HG02970 (cell line): ENCODE measurements around the gene ADAM8.

Experiments used
- ATAC-seq: cut with Tn5 transposase; IDR thresholded peaks from one replicate; pipeline ENCODE4 v1.9.1; 2021; ENCODE audit warnings: mild to moderate bottlenecking, moderate library complexity, moderate number of reproducible peaks; ENCODE audit not compliant: unreplicated experiment, low FRiP score

The ADAM8 gene

DNA sequence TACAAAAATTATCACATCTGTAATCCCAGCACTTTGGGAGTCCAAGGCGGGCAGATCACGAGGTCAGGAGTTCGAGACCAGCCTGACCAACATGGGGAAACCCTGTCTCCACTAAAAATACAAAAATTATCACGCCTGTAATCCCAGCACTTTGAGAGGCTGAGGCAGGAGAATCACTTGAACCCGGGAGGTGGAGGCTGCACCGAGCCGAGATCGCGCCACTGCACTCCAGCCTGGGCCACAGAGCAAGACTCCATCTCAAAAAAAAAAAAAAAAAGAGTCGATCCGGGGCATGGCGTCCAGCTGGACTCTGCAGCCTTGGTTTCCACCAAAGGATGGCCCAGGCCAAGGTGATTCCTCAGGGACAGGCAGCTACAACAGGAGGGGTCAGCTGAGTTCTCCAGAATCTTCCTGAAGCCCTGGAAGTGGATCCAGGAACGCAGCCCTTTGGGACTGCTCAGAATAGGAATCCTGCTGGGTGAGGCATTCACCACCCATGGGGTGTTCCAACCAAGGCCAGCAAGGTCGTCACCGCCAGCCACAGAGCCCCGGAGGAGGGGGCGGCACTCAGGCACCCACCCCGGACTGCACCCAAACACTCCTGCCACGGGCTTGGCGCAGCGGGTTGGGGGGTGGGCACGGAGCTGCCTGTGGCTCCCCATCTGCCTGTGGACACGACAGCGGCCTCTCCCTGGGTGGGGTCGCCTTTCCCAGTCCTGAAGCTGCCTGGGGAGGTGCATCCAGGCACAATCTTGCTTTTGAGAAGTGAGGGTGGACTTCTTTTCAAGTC, 58.7 kb downstream of the ADAM8 start:
- no peak for ATAC-seq

DNA sequence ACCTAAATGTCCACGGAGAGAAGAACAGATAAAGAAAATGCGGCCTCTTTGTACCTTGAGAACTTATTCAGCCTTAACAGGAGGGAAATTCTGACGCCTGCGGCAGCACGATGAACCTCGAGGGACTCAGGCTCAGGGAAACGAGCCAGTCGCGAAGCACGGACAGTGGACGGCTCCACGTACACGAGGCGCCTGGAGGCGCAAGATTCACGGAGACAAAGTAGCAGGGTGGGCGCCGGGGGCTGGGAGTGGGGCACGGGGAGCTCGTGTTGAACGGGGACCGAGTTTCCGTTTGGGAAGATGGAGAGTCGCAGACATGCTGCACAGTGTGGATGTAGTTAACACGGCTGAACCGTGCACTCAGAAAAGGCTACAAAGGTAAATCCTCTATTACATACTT, 59.9 kb downstream of the ADAM8 start:
- no peak for ATAC-seq

DNA sequence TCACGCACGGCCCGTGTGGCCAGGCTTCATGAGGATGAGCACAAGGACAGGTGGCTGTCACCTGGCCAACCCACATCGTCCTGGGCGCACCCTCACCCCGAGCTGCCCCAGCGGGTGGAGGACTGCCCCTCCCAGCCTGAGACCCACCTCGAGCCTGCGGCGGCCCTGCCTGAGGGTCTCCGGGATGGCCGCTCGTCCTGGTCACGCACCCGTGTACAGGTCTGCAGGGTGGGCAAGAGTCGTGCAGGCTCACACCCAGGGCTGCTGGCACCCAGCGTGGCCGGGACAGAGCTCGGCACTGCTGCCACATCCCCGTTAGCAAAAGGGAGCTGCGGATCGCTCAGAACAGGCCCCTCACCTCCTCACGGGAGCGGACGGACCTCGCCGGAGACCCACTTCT, 61.1 kb downstream of the ADAM8 start:
- ATAC-seq = no peak

DNA sequence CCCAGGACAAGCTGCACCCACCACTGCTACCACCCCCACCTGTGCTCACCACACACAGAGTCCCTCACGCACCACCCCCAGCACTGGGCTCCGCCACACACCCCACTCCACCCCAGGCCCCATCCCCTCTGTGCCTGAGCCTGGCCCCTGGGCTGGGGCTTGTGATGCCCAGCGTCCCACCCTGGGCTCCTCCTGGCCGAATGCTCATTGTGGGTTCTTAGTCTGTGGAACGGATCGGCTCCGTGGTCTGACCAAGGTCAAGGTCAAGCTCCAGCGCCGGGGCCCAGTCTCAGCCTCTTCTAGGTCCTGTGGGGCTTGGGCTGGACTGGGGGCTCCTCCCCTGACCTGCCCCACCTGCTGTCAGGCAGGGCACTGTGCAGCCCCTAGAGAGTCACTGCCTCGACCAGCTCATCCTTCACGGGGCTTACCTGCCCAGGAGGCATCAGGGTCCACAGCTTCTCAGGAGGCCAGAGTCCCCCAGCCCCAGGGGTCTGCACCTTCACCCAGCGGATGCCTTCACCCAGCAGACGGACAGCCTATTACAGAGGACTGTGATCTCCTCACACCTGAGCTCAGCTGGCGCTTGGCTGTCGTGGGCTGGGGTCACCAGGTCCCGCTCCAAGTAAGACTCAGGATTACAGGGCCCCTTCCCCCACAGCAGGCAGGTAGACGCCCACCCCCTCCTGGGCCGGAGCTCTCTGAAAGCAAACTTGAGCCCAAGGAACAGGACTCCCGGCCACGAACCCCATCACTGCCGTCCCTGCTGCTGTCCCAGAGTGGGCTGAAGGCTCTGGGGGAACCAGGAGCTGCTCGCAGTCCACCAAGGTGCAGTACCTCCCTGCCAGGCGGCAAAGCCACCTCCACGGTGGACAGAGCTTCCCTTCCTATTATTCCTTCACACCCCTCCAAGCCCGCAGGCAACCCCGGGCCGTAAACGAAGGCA, 61.9 kb downstream of the ADAM8 start:
- ATAC-seq = no peak

DNA sequence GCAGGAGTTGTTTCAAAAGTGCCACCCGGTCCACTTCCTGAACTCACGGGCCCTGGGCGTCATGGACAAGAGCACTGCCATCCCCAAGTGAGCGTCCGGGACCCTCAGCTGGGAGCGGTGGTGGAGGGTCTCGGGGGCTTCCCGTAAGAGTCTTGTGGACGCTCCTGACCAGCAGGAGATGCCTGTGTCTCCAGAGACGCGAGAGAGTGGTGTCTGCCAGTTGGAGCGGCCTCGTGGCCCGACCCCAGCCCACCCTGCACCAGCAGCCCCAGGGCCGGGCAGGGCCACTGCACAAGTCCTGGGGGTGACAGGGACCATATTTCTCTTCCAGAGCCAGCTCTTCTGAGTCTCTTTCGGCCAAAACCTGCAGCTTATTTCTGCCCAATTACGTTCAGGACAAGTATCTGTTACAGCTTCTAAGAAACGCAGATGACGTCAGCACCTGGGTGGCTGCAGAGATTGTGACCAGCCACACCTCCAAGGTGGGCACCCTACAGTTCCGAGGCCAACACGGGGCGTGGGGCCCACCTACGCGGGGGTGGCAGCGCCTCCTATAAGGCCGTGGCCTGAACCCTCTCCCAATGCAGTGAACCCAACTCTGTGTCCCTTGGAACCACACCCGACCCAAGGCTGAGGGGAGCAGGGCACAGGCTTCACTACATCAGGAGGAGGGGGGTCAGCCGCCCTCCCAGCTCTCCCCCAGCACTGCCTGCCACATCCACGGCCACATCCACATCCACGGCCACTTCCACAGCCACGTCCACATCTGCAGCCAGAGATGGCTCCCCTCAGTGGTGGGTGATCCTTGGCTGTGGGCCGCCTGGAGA, 62.8 kb downstream of the ADAM8 start:
- ATAC-seq = no peak

DNA sequence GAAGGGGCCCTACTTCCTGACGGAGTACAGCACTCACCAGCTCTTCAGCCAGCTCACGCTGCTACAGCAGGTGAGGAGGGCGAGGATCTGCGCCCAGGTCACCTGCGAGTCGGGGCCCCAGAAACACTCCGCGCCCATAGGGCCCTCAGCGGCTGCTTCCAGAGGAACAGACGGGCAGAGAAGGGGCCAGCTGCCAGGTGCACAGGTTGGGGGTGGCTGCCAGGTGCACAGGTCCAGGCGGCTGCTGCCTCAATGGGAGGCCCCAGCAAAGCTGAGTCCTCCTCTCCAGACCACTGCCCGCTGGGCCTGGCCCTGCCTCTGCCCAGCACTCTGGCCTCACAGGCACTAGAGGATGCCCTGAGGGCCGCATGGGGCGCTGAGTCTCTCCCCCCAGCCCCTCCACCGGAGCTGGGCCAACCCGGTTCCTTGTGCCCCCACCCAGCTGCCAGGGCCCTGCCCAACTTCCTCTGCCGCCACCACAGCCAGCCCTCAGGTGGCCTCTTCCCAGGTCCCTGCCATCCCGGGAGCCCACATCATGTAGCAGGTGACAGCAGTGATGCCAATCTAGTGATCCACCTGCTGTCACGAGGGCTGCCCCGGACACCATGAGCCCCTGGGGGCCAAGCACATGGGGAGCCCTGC, 63.7 kb downstream of the ADAM8 start:
- ATAC-seq = no peak
